ENCODE measurements around the gene RNASE13. TPM values are rescaled to one million over a fixed set of nuclear protein-coding genes. Genes with fewer than 3 reads are reported as not detected.

The RNASE13 gene
- total RNA-seq, 1 donor from 2014 or later: not detected

DNA sequence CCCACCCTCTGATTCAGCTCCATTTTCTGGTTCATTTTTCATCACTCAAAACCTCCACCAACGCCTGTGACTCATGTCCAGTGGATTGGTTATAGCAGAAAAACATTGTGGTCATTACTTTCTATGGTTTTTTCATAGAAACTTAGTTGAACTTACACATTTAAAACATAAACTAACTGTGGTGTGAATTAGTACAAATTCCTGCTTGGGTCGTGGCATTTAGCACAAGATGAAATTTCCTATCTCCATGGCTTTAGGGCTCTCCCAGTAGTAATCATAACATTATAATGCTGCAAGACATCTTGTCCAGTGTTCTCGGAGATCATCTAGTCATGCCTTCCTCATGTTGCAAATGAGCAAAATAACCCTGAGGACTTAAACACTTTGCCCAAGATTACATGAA is 14.7 kb upstream of the RNASE13 start:
- no peak for DNase-seq (ENCODE audit: extremely low spot score, unreplicated experiment)
- H3K36me3 Mint-ChIP-seq: no peaks in the 10 kb centered on the region
- no peak overlapping the region for H3K4me3 Mint-ChIP-seq
- H3K27ac Mint-ChIP-seq: no peak overlapping the region
- peaks cover 14% of the 10 kb centered on the region for H3K4me1 Mint-ChIP-seq (ENCODE audit: unreplicated experiment)
- H3K27me3 Mint-ChIP-seq: peaks cover 2% of the 10 kb centered on the region
- H3K9me3 Mint-ChIP-seq: no peaks in the 10 kb centered on the region
- TF ChIP-seq, protein P1, sequence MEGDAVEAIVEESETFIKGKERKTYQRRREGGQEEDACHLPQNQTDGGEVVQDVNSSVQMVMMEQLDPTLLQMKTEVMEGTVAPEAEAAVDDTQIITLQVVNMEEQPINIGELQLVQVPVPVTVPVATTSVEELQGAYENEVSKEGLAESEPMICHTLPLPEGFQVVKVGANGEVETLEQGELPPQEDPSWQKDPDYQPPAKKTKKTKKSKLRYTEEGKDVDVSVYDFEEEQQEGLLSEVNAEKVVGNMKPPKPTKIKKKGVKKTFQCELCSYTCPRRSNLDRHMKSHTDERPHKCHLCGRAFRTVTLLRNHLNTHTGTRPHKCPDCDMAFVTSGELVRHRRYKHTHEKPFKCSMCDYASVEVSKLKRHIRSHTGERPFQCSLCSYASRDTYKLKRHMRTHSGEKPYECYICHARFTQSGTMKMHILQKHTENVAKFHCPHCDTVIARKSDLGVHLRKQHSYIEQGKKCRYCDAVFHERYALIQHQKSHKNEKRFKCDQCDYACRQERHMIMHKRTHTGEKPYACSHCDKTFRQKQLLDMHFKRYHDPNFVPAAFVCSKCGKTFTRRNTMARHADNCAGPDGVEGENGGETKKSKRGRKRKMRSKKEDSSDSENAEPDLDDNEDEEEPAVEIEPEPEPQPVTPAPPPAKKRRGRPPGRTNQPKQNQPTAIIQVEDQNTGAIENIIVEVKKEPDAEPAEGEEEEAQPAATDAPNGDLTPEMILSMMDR (conservative IDR thresholded peaks at IDR 0.05): no peak

GRCh38 chr14:21048638-21049037 is 14.0 kb upstream of the RNASE13 start:
- no peak for DNase-seq (ENCODE audit: extremely low spot score, unreplicated experiment)
- Mint-ChIP-seq H3K4me1 (ENCODE audit: unreplicated experiment) (peaks cover 11% of the 10 kb centered on the region), H3K4me3 (no peak overlapping the region), H3K9me3 (no peaks in the 10 kb centered on the region), H3K27me3 (peaks cover 2% of the 10 kb centered on the region), H3K27ac (no peak overlapping the region), H3K36me3 (no peaks in the 10 kb centered on the region)
- TF ChIP-seq, protein P1 (conservative IDR thresholded peaks at IDR 0.05): no peak

DNA sequence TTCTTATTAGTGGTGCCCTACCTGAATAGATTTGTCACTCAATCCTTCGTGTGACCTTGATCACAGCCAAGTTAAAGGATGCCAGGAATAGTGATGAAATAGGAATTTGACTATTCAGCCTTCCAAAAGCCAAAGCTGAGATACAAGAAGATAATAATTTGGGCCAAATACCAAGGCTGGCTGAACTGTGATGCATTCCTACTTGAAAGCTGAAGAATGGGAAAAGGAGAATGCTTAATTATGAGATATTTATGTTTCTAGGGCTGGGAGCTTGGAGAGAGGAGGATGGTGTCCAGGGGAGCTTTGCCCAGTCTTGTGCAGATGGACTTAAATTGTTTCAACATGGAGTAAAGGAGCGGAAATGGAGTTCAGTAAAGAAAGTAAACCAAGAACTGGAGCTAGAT is 12.8 kb upstream of the RNASE13 start:
- Mint-ChIP-seq H3K9me3 (no peaks in the 10 kb centered on the region), H3K27me3 (peaks cover 5% of the 10 kb centered on the region), H3K27ac (no peak overlapping the region), H3K4me3 (no peak overlapping the region), H3K4me1 (ENCODE audit: unreplicated experiment) (peaks cover 11% of the 10 kb centered on the region), H3K36me3 (no peaks in the 10 kb centered on the region)
- TF ChIP-seq, protein P1 (conservative IDR thresholded peaks at IDR 0.05): no peak
- no peak for DNase-seq (ENCODE audit: extremely low spot score, unreplicated experiment)

- Mint-ChIP-seq H3K9me3 (no peaks in the 10 kb centered on the region), H3K27me3 (peaks cover 7% of the 10 kb centered on the region), H3K4me3 (peak overlapping the region; percentile 40), H3K27ac (no peak overlapping the region), H3K4me1 (ENCODE audit: unreplicated experiment) (peaks cover 22% of the 10 kb centered on the region), H3K36me3 (no peaks in the 10 kb centered on the region)
- TF ChIP-seq, protein P1 (conservative IDR thresholded peaks at IDR 0.05): no peak
- DNase-seq (ENCODE audit: extremely low spot score, unreplicated experiment): no peak
Measured at GRCh38 chr14:21043974-21044618, 9.5 kb upstream of the RNASE13 start.

DNA sequence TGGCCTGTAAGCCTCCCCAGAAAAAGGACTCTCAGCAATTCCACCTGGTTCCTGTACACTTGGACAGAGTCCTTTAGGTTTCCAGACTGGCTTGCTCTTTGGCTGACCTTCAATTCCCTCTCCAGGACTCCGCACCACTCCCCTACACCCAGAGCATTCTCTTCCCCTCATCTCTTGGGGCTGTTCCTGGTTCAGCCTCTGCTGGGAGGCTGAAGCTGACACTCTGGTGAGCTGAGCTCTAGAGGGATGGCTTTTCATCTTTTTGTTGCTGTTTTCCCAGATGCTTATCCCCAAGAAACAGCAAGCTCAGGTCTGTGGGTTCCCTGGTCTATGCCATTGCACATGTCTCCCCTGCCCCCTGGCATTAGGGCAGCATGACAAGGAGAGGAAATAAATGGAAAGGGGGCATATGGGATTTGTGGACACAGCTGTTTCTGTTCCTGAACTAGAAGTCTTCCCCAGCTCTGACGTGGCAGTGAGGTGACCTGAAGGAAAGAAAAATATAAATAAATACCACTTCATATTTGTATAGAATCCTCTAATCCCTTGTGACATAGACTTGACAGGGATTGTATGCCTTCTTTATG is 8.9 kb upstream of the RNASE13 start:
- no peak overlapping the region for H3K4me3 Mint-ChIP-seq
- no peak for DNase-seq (ENCODE audit: extremely low spot score, unreplicated experiment)
- H3K27me3 Mint-ChIP-seq: peaks cover 7% of the 10 kb centered on the region
- TF ChIP-seq, protein P1 (conservative IDR thresholded peaks at IDR 0.05): no peak
- H3K36me3 Mint-ChIP-seq: no peaks in the 10 kb centered on the region
- H3K4me1 Mint-ChIP-seq (ENCODE audit: unreplicated experiment): peaks cover 22% of the 10 kb centered on the region
- H3K27ac Mint-ChIP-seq: no peak overlapping the region
- no peaks in the 10 kb centered on the region for H3K9me3 Mint-ChIP-seq

Measured in type B pancreatic cell (in vitro differentiated cells).